HG02970 (cell line): ENCODE data around the gene BAZ2A.
"Not testable (repeated sequence)": the region's sequence is repeated elsewhere in the genome, so short reads cannot be mapped to it uniquely, and the experiment has no call there.

Source experiments
- ATAC-seq: cut with Tn5 transposase; IDR thresholded peaks from one replicate; pipeline ENCODE4 v1.9.1; 2021; ENCODE audit warnings: mild to moderate bottlenecking, moderate library complexity, moderate number of reproducible peaks; ENCODE audit not compliant: unreplicated experiment, low FRiP score

BAZ2A gene

DNA sequence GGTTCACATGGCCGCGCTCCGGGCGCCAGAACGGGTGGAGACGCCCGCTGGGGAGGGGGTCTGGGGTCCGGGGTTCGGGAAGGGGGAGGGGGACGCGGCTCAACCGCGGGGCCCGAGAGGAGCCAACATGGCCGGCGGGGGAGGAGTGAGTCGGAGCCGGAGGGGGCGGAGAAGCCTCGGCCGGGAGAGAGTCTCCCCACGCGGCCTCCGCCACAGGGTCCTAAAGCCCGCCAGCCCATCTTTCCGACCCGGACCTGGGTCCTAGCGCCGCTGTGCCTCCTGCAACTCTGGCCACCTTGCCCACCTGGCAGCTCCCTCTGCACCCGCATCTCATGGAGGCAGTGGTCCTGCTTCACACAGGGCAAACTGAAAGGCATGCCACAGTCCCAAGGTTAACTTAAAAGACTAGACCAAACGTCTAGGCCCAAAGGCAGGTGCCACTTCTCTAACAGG lies at the start of gene BAZ2A:
Gene BAZ2A (minus strand): TSS at position 147 of the 453 bp plus-strand sequence. CDS start 12,796 bp downstream, outside the sequence.
- peak; percentile 51 for ATAC-seq

DNA sequence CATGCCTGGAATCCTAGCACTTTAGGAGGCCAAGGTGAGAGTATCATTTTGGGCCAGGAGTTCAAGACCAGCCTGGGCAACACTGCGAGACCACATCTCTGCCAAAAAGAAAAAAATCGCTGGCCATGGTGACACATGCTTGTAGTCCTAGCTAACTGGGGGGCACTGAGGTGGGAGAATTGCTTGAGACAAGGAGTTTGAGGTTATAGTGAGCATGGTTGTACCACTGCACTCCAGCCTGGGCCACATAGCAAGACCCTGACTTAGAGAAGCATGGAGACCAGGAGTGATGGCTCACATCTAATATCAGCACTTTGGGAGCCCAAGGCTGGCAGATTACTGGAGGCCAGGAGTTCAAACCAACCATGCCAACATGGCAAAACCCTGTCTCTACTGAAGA lies 48.7 kb upstream of the BAZ2A start:
- no peak for ATAC-seq

DNA sequence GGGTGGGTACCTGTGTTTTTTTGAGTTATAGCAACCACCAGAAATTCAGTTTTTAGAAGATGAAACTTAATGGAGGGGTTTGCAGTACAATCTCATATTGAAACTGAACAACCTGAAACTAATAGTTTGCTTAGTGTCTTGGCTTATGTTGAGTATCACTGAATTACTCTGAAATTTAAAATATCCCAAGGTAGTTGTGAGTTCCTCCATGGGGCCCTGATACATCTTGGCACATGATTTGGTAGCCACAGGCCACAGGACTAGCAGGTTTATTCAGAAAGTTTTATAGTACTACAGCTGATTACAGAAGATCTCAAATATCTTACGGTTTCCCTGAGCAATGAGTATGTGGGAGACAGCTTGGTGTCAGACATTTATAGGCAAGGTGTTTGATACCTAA lies 47.6 kb upstream of the BAZ2A start:
- no peak for ATAC-seq

DNA sequence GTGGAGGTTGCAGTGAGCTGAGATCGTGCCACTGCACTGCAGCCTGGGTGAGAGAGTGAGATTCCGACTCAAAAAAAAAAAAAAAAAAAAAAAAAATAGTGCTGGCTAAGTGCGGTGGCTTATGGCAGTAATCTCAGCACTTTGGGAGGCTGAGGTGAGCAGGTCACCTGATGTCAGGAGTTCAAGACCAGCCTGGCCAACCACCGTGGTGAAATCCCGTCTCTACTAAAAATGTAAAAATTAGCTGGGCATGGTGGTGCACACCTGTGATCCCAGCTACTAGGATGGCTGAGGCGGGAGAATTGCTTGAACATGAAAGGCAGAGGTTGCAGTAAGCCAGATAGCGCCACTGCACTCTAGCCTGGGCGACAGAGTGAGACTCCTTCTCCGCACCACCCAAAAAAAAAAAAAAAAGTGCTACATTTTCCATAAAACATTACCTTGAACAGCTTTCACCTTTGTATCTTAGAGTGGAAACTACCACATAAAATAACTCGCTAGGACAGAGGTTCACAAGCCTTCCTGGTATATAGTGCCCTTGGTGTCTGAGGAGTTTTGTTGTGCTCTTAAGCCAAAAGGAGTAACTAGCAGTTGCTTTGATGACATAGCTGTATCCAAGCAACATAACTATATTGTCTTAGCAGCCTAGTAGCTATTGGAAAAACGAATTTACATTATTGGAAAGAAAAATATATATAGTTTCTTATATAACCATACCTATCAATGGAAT lies 46.9 kb upstream of the BAZ2A start:
- no peak for ATAC-seq

DNA sequence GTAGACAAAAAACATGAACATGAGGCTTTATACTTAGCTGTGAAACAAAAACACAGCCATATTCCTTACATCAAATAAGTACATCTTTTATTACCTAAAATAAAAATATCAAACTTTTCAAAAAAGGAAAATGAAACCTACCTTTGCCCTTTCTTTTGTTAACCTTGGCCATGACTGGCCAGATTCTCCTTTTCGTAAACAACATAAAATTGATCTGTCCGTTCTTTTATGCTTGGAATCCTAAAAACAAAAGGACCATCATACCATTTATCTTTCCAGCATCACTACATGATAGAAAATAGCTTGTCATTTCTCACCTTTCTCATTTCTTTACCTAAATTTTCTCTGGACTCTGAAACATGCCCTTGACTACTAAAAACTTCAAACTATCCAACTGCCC lies 41.5 kb upstream of the BAZ2A start:
- no peak for ATAC-seq

DNA sequence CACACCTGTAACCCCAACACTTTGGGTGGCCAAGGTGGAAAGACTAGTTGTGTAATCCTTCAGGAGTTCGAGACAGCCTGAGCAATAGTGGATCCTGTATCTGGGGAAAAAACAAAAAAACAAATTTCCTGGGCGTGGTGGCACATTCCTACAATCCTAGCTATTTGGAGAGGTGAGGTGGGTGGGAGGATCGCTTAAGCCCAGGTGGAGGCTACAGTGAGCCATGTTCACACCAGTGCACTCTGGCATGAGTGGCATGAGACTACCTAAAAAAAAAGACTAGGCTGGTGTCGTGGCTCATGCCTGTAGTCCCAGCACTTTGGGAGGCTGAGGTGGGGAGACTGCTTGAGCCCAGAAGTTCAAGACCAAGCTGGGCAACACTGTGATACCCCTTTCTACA lies 40.7 kb upstream of the BAZ2A start:
- ATAC-seq, result no peak

DNA sequence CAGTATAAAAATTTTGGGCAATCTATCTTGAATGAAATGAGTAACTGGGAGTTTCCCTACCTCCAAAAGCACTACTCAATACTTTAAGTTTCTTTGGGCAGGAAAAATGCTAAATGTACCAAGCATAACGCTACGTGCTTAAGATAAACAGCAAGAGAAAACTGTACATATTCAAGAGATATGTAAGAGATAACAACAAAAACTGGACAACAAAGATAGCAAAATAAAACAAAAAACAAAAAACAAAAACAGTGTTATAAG lies 38.0 kb upstream of the BAZ2A start:
- no peak for ATAC-seq

DNA sequence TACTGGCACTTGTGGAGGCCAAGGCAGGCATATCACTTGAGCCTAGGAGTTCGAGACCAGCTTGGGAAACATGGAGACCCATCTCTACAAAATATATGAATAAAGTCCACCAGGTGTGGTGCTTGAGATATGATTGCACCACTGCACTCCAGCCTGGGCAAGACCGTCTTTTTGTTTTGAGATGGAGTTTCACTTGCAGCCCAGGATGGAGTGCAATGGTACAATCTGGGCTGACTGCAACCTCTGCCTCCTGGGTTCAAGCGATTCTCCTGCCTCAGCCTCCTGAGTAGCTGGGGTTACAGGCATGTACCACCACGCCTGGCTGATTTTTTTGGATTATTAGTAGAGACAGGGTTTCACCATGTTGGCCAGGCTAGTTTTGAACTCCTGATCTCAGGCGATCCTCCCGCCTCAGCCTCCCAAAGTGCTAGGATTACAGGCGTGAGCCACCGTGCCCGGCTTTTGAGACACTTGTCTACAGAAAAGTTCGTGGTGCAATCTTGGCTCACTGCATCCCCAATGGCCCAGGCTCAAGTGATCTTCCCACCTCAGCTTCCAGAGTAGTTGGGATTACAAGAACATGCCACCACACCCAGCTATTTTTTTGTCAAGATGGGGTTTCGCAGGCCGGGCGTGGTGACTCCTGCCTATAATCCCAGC lies 32.0 kb upstream of the BAZ2A start:
- no peak for ATAC-seq

DNA sequence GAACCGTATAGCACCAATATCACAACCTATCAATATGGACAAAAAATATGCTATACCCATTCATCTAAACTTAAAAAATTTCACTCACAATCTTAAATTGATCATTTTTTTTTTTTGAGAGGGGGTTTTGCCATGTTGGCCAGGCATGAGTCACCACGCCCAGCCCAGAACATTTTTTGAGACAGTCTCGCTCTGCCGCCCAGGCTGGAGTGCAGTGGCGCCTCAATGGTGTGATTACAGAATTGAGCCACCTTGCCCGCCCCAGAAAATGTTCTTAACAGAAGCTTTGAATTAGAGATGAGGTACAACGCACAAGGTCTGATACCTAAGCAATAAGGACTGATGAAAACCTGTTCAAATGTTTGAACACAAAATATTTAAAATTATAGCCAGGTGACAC lies 31.4 kb upstream of the BAZ2A start:
- ATAC-seq, result no peak

DNA sequence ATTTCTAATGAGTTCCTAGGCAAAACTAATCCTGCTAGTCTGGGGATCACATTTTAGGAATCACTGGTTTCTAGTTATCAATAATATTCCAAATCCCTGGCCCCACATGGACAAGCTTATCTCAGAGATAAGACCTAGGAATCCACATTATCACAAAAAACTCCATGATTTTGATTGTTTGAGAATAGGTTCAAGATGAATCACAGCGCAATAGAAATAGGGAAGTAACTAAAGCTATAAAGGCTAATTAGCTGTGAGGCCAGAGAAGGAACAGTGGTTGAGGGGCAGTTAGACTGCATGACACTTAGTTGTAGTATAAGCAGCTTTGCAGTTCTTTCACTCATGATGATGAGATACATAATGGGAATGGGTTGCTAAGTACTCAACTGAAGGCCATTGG lies 28.8 kb upstream of the BAZ2A start:
- ATAC-seq, result no peak

DNA sequence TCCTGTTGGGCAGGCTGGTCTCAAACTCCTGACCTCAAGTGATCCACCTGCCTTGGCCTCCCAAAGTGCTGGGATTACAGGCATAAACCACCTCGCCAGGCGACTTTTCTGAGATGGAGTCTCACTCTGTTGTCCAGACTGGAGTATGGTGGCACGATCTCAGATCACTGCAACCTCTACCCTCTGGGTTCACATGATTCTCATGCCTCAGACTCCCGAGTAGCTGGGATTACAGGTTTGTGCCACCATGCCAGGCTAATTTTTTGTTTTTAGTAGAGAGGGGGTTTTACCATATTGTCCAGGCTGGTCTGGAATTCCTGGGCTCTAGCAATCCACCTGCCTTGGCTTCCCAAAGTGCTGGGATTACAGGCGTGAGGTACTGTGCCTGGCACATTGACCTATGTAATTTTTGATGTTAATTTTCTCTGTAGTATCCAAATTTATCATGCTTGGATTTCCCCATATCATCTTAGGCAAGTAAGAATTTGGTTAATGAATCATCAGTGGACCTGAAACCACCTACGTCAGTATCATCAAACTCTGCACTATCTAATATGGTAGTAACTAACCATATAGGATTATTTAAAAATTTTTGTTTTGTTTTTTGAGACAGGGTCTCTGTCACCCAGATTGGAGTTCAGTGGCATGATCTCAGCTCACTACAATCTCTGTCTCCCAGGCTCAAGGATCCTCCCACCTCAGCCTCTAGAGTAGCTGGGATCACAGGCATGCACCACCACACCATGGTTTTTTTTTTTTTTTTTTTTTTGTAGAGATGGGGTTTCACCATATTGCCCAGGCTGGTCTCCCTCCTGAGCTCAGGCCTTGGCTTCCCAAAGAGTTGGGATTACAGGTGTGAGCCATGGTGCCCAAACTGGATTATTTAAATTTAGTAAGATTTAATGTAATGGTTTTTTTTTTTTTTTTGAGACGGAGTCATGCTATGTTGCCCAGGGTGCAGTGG lies 27.6 kb upstream of the BAZ2A start:
- ATAC-seq, result no peak

DNA sequence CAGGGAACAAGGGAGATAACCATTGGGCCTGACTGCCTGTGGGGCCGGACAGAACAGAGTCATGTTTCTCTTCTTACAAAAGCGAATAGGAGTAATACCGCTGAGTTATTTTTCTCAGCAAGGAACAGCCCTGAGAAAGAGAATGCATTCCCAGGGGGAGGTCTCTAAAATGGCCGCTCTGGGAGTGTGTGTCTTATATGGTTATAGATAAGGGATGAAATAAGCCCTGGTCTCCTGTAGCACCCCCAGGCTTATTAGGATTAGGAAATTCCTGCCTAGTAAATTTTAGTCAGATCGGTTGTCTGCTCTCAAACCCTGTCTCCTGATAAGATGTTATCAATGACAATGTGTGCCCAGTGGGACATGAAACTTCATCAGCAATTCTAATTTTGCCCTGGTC lies 23.7 kb upstream of the BAZ2A start:
- ATAC-seq, result not testable (repeated sequence)

DNA sequence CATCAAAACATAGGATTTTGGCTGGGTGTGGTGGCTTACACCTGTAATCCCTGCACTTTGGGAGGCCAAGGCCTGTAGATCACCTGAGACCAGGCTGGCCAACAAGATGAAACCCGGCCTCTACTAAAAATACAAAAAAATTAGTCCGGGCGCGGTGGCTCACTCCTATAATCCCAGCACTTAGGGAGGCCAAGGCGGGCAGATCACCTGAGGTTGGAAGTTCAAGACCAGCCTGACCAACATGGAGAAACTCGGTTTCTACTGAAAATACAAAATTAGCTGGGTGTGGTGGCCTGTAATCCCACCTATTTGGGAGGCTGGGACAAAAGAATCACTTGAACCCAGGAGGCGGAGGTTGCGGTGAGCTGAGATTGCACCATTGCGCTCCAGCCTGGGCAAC lies 17.9 kb upstream of the BAZ2A start:
- not testable (repeated sequence) for ATAC-seq

DNA sequence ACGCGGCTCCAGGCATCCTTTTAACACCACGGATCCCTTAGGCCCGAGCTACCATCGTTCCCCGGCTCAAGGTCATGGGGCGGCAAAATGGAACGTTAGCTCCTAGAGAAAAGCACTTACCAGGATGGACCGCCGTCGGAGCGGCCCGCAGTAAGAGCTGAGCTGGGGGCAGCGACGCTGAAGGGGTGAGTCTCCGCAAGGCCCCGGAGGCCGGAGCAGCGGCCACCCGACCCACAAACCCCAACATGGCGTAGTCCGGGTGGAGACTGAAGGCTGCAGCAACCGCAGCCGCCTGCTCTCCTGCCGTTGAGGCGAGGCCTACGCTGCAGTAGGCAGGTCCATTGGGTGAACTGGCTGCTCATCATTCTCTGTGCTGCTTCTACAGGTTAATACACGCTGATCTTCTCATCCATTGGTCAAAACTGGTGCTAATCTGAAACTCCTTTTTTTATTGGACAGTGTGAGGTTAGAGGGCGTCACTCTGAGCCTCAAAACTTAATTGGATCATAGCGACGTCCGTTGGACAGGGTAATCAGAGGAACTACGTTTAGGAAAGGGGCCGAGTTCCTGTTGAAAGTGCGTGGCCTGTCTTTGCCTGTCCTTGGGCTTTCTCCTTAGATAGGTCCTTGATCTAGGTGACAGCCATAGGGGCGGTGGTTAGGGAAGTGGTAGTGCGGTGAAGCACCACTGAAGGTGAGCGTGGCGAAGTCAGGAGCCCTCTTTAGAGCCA lies 15.8 kb upstream of the BAZ2A start, which contains the start of gene ATP5F1B:
Gene ATP5F1B (minus strand): TSS at position 268 of the 730 bp plus-strand sequence. CDS start 21 bp downstream, at position 247.
- ATAC-seq, result peak; percentile 96

DNA sequence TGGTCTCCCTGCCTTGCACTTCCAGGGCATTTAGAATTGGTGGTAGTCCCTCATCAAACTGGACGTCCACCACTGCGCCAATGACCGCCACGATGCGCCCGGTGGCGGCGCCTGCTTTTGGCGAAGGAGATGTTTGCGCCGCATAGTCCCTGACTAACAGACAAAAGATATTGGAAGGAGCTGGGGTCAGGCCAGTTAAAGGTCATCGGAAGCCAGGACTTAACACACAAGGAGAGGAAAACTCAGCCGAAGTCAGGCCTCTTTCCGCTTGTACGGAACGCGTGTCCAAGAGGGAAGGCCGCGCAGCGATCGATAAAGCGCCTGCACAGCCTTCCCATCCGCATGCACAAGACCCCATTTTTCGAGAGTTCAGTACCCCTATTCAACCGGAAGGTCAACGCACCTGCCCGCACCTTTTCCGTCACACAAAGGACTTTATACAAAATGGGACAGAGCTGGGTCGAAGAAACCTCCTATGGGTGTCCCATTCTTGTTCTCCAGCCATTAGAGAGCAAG lies 15.1 kb upstream of the BAZ2A start:
- ATAC-seq, result no peak

DNA sequence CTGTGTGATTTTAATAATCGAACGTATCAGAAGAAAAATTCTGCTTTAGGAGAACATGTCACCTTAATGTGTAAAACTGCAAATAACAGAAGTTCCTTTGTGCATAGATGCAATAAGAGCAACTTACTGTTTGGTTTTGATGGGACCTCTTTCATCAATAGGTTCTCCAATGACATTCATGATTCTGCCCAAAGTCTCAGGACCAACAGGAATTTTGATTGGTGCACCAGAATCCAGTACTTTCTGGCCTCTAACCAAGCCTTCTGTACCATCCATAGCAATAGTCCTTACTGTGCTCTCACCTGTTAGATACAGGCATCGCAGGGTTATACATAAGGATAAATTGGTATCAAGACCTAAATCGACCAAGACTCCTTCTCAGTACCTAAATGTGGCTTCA lies 14.5 kb upstream of the BAZ2A start:
- ATAC-seq, result no peak

DNA sequence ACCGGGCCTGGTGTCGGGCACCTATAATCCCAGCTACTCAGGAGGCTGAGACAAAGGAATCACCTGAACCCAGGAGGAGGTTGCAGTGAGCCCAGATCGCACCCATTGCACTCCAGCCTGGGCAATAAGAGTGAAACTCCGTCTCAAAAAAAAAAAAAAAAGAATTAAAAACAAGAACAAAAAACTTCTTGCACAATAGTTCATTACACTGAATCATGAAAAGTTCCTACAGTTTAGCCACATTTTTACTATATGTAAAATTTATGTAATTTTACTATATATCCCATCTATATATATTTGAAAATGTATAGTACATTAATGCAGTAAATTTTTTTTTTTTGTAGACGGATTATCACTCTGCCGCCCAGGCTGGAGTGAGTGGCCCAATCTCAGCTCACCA lies 11.1 kb upstream of the BAZ2A start:
- no peak for ATAC-seq

DNA sequence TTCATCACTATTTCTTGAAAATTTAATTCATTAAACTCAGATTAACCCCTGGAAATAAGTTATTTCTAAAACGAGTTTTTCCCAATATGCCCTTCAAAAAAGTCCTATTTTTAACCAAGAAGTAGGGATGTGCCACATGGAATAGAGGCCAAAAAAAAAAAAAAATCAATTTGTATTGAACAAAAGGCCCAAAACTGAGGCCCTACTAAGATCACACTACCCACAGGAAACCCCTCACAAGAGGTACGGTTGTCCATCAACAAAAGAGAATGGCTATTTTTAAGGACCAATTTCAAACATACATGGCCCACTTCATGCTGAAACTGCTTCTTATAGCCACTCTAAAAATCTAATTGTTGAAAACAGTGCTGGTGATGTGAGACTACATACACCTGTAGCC lies 7.5 kb upstream of the BAZ2A start:
- no peak for ATAC-seq

DNA sequence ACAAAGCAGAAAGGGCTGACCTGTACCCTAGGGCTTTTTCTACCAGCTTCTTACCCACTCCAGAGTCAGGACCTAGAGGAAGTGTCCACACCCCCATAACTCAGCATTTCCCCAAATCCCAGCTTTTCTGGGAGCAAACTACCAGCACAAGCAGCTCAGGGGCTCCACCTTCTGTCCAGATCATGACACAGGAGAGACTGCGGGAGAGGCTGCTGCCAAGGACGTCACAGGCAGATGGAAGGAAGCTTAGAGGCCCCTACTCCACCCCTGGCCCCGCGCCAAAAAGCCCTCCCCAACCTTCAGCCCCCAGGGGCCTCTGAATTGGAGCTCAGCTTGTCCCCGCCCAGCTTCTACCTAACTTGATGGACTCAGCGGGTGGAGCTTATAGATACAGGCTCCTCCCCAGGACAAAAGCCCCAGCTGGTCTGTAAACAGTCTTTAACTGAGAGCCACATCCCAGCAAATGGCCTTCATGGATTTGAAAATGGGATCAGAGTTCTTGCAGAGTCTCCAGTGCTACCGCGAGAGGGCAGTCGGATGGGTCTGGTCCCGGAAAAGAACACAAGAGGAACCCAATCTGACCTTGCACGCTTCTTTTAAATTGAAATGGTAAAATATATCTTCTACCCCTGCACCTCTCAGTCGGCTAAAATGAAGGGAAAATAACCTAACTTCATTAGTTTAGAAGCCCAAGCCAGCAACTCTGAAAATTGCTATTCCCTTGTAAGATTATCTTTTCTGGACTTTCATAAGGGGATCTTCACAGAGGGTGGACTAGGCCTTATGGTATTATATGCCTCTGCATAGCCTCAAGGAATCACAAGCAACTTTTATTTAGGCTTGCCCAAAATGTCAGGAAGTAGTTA lies 6.8 kb upstream of the BAZ2A start:
- ATAC-seq, result peak; percentile 43
